Naive thymus-derived CD4-positive, alpha-beta T cell (primary cell): ENCODE measurements around the gene CD58. TPM values are rescaled to one million over a fixed set of nuclear protein-coding genes. Genes with fewer than 3 reads are reported as not detected.

Source experiments
- ATAC-seq: fragments of 150-1000 bp; cut with Tn5 transposase; 2 replicates; pipeline ENCODE4 v1.10.0; 2021; ENCODE audit warnings: mild to moderate bottlenecking, moderate library complexity
- CTCF ChIA-PET: fragments of 350-600 bp; sonication (Branson Sonifier 250); formaldehyde crosslinking; loops from one replicate; lab custom pipeline; 2021; ENCODE audit warnings: antibody characterized with exemption; lab: Charles Lee
- POLR2A ChIA-PET: fragments of 350-600 bp; sonication (Branson Sonifier 250); formaldehyde crosslinking; loops from one replicate; lab custom pipeline; 2021; ENCODE audit warnings: antibody characterized with exemption, inconsistent platforms; lab: Charles Lee
- DNase-seq, 9 donors: peaks; one replicate each; pipeline versions ENCODE4 v3.0.0 to v3.0.0-alpha.2; 2020 to 2022; ENCODE audit warnings: mixed read lengths in 1 of 9
- H3K27ac ChIP-seq: one replicate; pipeline ENCODE4 v1.7.0; 2013; ENCODE audit warnings: mild to moderate bottlenecking, low read depth, low read length, moderate library complexity
- H3K27me3 ChIP-seq, 2 donors: one replicate each; pipeline ENCODE4 v1.7.0; 2013; ENCODE audit warnings: low read length in 2 of 2, mild to moderate bottlenecking in 2 of 2, moderate library complexity in 2 of 2; ENCODE audit not compliant: control insufficient read depth in 2 of 2, insufficient read depth in 2 of 2
- H3K36me3 ChIP-seq, 3 experiments: 1 replicate in 2 of 3; 2 replicates in 1 of 3; pipeline ENCODE4 v1.7.0; 2013; ENCODE audit warnings: low read length in 3 of 3, mild to moderate bottlenecking in 3 of 3, moderate library complexity in 1 of 3; ENCODE audit not compliant: insufficient read depth in 3 of 3, control insufficient read depth in 2 of 3
- H3K4me1 ChIP-seq, 2 donors: one replicate each; pipeline ENCODE4 v1.7.0; 2013; ENCODE audit warnings: low read length in 2 of 2, mild to moderate bottlenecking in 2 of 2, moderate library complexity in 1 of 2; ENCODE audit not compliant: control insufficient read depth in 2 of 2, insufficient read depth in 2 of 2
- H3K4me3 ChIP-seq: 2 replicates; pipeline ENCODE4 v1.7.0; 2013; ENCODE audit warnings: mild to moderate bottlenecking, low read length
- H3K9me3 ChIP-seq, 3 experiments: 1 replicate in 2 of 3; 2 replicates in 1 of 3; pipeline ENCODE4 v1.7.0; 2013; ENCODE audit warnings: low read length in 3 of 3; ENCODE audit not compliant: control insufficient read depth in 2 of 3
- H3K27ac Mint-ChIP-seq, 9 donors: one replicate each; pipeline ENCODE4 v1.8.0; 2020 to 2022; ENCODE audit warnings: mixed read lengths in 9 of 9, mild to moderate bottlenecking in 8 of 9, moderate library complexity in 5 of 9, inconsistent platforms in 2 of 9
- H3K27me3 Mint-ChIP-seq, 5 donors: one replicate each; pipeline ENCODE4 v1.8.0; 2021 to 2022; ENCODE audit warnings: mixed read lengths in 5 of 5, mild to moderate bottlenecking in 1 of 5
- H3K36me3 Mint-ChIP-seq, 5 donors: one replicate each; pipeline ENCODE4 v1.8.0; 2020 to 2022; ENCODE audit warnings: mixed read lengths in 5 of 5, mild to moderate bottlenecking in 3 of 5, inconsistent platforms in 1 of 5
- H3K4me1 Mint-ChIP-seq, 7 donors: one replicate each; pipeline ENCODE4 v1.8.0; 2020 to 2022; ENCODE audit warnings: mixed read lengths in 7 of 7, mild to moderate bottlenecking in 3 of 7, inconsistent platforms in 1 of 7
- H3K4me3 Mint-ChIP-seq, 10 donors: one replicate each; pipeline ENCODE4 v1.8.0; 2020 to 2022; ENCODE audit warnings: mild to moderate bottlenecking in 10 of 10, mixed read lengths in 10 of 10, moderate library complexity in 6 of 10, inconsistent platforms in 2 of 10
- H3K9me3 Mint-ChIP-seq, 11 donors: one replicate each; pipeline ENCODE4 v1.8.0; 2020 to 2022; ENCODE audit warnings: mixed read lengths in 11 of 11, mild to moderate bottlenecking in 4 of 11, inconsistent platforms in 1 of 11, moderate library complexity in 1 of 11
- intact Hi-C, 2 donors: fragments of 100-400 bp; cut with micrococcal nuclease; formaldehyde crosslinking; loops; one replicate each; pipeline ENCODE4 v1.15.1; 2023
- polyA plus RNA-seq, 2 donors: library from polyadenylated mRNA; unstranded; fragments of 300-500 nt; fragmentation: Illumina TruSeq; gene quantifications; one replicate each; pipeline ENCODE4 v1.2.3, GENCODE V29; 2021
- total RNA-seq, 6 experiments: library from RNA in 5 of 6; stranded (reverse) in 5 of 6; gene quantifications; 1 replicate in 5 of 6; 2 replicates in 1 of 6; pipeline ENCODE4 v1.2.3 and lab custom pipeline; 2021 to 2026

Gene CD58
- total and polyA plus RNA-seq, 7 experiments from 2014 or later: 1.3 to 35.0 (median 4.0) TPM

DNA sequence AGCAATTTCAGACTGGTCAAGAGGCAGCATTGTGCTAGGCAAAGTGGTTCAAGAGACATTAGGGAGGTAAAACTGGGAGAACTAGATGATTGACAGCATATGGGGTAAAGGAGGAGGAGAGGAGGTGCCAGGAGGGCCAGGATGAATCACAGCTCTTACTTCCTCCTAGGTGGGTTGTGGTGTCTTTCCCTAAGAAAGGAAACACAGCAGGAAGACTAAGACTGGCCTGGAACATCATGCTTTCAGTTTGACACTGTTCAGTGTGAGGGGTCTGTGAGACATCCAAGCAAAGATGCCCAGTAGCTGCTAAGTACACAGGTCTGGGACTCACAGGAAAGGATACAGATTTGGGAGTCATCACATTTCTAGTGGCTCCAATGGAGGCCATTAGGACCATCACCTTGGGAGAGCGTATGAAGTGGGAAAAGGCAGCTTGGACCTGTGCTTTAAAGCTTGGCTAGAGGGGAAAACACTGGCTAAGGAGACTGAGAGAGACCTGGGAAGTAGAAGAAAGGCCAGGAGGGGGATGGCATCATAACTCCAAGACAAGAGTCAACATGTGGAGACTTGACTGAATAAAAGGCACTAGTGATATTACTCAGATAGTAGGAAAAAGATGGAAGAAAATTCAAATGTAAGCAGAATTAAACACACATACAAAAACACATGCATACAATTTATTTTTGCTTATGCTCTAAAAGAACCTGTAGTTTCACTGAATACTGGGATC lies 17.3 kb downstream of the CD58 start:
- H3K27me3 ChIP-seq: no peaks in the 10 kb centered on the region
- no peaks in the 10 kb centered on the region for H3K27me3 Mint-ChIP-seq
- H3K9me3 ChIP-seq: no peaks in the 10 kb centered on the region
- peaks cover 0 to 19% of the 10 kb centered on the region in 2 donors for H3K4me1 ChIP-seq
- H3K4me3 ChIP-seq: no peak overlapping the region
- no peak overlapping the region for H3K27ac ChIP-seq
- ChIA-PET POLR2A (interaction anchor here (0.6 kb wide), 1 partner anchor 39 kb away, joined by 3 read pairs; no protein-coding TSS in a partner anchor), CTCF (no interaction called here)
- intact Hi-C loops: loop anchor here in 1 of 2 donors (2.0 kb wide), 1 partner anchor 45 kb away; no protein-coding TSS in a partner anchor
- H3K27ac Mint-ChIP-seq: peak overlapping the region in 1 of 9 donors; percentile 34
- H3K4me1 Mint-ChIP-seq: peaks cover 0 to 74% (median 14%) of the 10 kb centered on the region in 7 donors
- H3K4me3 Mint-ChIP-seq: peak overlapping the region in 1 of 10 donors; percentile 21
- H3K36me3 ChIP-seq: no peaks in the 10 kb centered on the region
- ATAC-seq (no peak), DNase-seq (no peak)
- peaks cover 0 to 25% (median 0%) of the 10 kb centered on the region in 5 donors for H3K36me3 Mint-ChIP-seq
- peaks cover 0 to 2% (median 0%) of the 10 kb centered on the region in 11 donors for H3K9me3 Mint-ChIP-seq

- CTCF ChIA-PET: no interaction called here
- H3K36me3 Mint-ChIP-seq: peaks cover 9 to 54% (median 16%) of the 10 kb centered on the region in 5 donors
- POLR2A ChIA-PET: no interaction called here
- no peak overlapping the region for H3K27ac ChIP-seq
- H3K9me3 ChIP-seq: no peaks in the 10 kb centered on the region
- intact Hi-C loops: no loop called here
- H3K27me3 ChIP-seq: no peaks in the 10 kb centered on the region
- peaks cover 0 to 2% (median 0%) of the 10 kb centered on the region in 11 donors for H3K9me3 Mint-ChIP-seq
- peak overlapping the region in 1 of 9 donors; percentile 41 for H3K27ac Mint-ChIP-seq
- H3K4me3 ChIP-seq: no peak overlapping the region
- H3K4me1 ChIP-seq: no peaks in the 10 kb centered on the region
- no peaks in the 10 kb centered on the region for H3K27me3 Mint-ChIP-seq
- peaks cover 0 to 73% (median 0%) of the 10 kb centered on the region in 7 donors for H3K4me1 Mint-ChIP-seq
- DNase-seq (no peak), ATAC-seq (no peak)
- H3K4me3 Mint-ChIP-seq: peak overlapping the region in 1 of 10 donors; percentile 7
- no peaks in the 10 kb centered on the region for H3K36me3 ChIP-seq
Observed at GRCh38 chr1:116546354-116546977, 24.4 kb downstream of the CD58 start.

DNA sequence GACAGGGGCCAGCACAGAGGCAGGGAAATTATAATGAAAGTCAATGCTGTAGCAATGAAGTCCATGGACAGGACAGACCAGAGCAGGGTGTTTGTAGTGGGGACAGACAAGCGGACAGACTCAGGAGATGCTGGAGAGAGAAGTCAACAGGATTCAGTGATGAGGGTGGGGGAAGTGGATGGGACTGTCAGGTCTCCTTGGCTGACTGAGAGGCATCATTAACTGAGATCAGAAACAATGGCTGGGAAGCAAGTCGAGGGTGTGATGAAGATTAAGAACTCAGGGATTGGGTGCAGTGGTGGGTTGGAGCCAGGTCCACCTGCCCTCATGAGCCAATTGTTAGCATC lies 25.5 kb downstream of the CD58 start:
- no peak for DNase-seq
- Histone ChIP-seq H3K4me3 (no peak overlapping the region), H3K27ac (no peak overlapping the region), H3K9me3 (no peaks in the 10 kb centered on the region), H3K36me3 (no peaks in the 10 kb centered on the region), H3K4me1 (peaks cover 0 to 5% of the 10 kb centered on the region in 2 donors), H3K27me3 (no peaks in the 10 kb centered on the region)
- no peak for ATAC-seq
- ChIA-PET POLR2A (no interaction called here), CTCF (no interaction called here)
- Mint-ChIP-seq H3K9me3 (peaks cover 0 to under 1% (median 0%) of the 10 kb centered on the region in 11 donors), H3K4me1 (peaks cover 2 to 69% (median 3%) of the 10 kb centered on the region in 7 donors), H3K27ac (peak overlapping the region in 1 of 9 donors; percentile 93), H3K27me3 (no peaks in the 10 kb centered on the region), H3K4me3 (peak overlapping the region in 1 of 10 donors; percentile 68), H3K36me3 (peaks cover 9 to 51% (median 19%) of the 10 kb centered on the region in 5 donors)
- intact Hi-C loops: no loop called here

GRCh38 chr1:116544588-116545358 lies 26.1 kb downstream of the CD58 start:
- Mint-ChIP-seq H3K9me3 (no peaks in the 10 kb centered on the region), H3K27ac (peak overlapping the region in 1 of 9 donors; percentile 93), H3K27me3 (no peaks in the 10 kb centered on the region), H3K4me1 (peaks cover 3 to 72% (median 7%) of the 10 kb centered on the region in 7 donors), H3K4me3 (peak overlapping the region in 1 of 10 donors; percentile 68), H3K36me3 (peaks cover 9 to 53% (median 19%) of the 10 kb centered on the region in 5 donors)
- H3K9me3 ChIP-seq: no peaks in the 10 kb centered on the region
- H3K4me3 ChIP-seq: no peak overlapping the region
- peak in 1 of 9 donors; percentile 36 for DNase-seq
- ATAC-seq: no peak
- H3K36me3 ChIP-seq: no peaks in the 10 kb centered on the region
- ChIA-PET CTCF (no interaction called here), POLR2A (no interaction called here)
- no peaks in the 10 kb centered on the region for H3K27me3 ChIP-seq
- peaks cover 0 to 11% of the 10 kb centered on the region in 2 donors for H3K4me1 ChIP-seq
- H3K27ac ChIP-seq: no peak overlapping the region
- intact Hi-C loops: no loop called here

DNA sequence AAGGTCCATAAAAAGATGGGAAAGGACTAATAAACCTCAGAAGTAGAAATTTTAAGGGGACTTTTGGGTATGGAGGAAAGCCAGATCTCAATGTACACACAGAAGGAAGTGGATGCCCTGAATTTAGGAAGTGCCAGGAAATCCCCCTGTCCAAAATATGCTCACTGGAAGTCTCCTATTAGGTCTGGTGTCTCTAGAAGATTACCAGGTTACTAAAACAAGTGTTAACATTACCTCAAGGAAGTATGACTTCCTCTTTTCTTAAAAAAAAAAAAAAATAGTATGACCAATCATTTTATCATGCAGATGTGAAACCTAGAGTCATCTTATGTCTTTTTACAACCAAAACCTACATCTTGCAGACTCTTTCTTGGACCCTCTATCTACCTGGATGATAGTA lies 30.7 kb downstream of the CD58 start:
- H3K27ac ChIP-seq: no peak overlapping the region
- intact Hi-C loops: no loop called here
- DNase-seq (no peak), ATAC-seq (peak; percentile 38)
- H3K36me3 Mint-ChIP-seq: peaks cover 12 to 61% (median 25%) of the 10 kb centered on the region in 5 donors
- H3K9me3 Mint-ChIP-seq: no peaks in the 10 kb centered on the region
- H3K27me3 ChIP-seq: no peaks in the 10 kb centered on the region
- H3K27me3 Mint-ChIP-seq: no peaks in the 10 kb centered on the region
- H3K4me1 ChIP-seq: peaks cover 0 to 12% of the 10 kb centered on the region in 2 donors
- no peaks in the 10 kb centered on the region for H3K9me3 ChIP-seq
- CTCF ChIA-PET: no interaction called here
- peak overlapping the region in 2 of 9 donors; percentile 35 to 65 for H3K27ac Mint-ChIP-seq
- POLR2A ChIA-PET: interaction anchor here (0.6 kb wide), 1 partner anchor 34 kb away, joined by 3 read pairs; no protein-coding TSS in a partner anchor
- peaks cover 0 to 3% (median 0%) of the 10 kb centered on the region in 3 experiments for H3K36me3 ChIP-seq
- no peak overlapping the region for H3K4me3 ChIP-seq
- peak overlapping the region in 1 of 10 donors; percentile 51 for H3K4me3 Mint-ChIP-seq
- H3K4me1 Mint-ChIP-seq: peaks cover 3 to 61% (median 7%) of the 10 kb centered on the region in 7 donors

GRCh38 chr1:116538544-116538943 lies 32.3 kb downstream of the CD58 start:
- peak; percentile 22 for ATAC-seq
- peak overlapping the region in 1 of 10 donors; percentile 3 for H3K4me3 Mint-ChIP-seq
- peak in 1 of 9 donors; percentile 46 for DNase-seq
- Histone ChIP-seq H3K27ac (no peak overlapping the region), H3K9me3 (no peaks in the 10 kb centered on the region), H3K4me3 (no peak overlapping the region), H3K4me1 (peaks cover 0 to 12% of the 10 kb centered on the region in 2 donors), H3K27me3 (no peaks in the 10 kb centered on the region), H3K36me3 (peaks cover 0 to 3% (median 0%) of the 10 kb centered on the region in 3 experiments)
- no peaks in the 10 kb centered on the region for H3K9me3 Mint-ChIP-seq
- intact Hi-C loops: loop anchor here in 1 of 2 donors (1.0 to 5.0 kb wide), 3 partner anchors 22 to 34 kb away; partner anchors contain the start of gene CD58
- H3K36me3 Mint-ChIP-seq: peaks cover 12 to 63% (median 27%) of the 10 kb centered on the region in 5 donors
- H3K27ac Mint-ChIP-seq: peak overlapping the region in 1 of 9 donors; percentile 56
- CTCF ChIA-PET: no interaction called here
- H3K27me3 Mint-ChIP-seq: no peaks in the 10 kb centered on the region
- H3K4me1 Mint-ChIP-seq: peaks cover 3 to 55% (median 7%) of the 10 kb centered on the region in 7 donors
- POLR2A ChIA-PET: interaction anchor here (1.1 kb wide), 1 partner anchor 34 kb away, joined by 3 read pairs; no protein-coding TSS in a partner anchor
